Ammon's horn (tissue), 1 donor: Measurements from ENCODE around the gene GCC1.
A peak's percentile ranks its signal among the peaks of the same experiment; 100 is the strongest.

Experiments
- DNase-seq: peaks from one replicate; pipeline ENCODE4 v3.0.0-alpha.2; 2016; ENCODE audit warnings: low spot score

The GCC1 gene, protein sequence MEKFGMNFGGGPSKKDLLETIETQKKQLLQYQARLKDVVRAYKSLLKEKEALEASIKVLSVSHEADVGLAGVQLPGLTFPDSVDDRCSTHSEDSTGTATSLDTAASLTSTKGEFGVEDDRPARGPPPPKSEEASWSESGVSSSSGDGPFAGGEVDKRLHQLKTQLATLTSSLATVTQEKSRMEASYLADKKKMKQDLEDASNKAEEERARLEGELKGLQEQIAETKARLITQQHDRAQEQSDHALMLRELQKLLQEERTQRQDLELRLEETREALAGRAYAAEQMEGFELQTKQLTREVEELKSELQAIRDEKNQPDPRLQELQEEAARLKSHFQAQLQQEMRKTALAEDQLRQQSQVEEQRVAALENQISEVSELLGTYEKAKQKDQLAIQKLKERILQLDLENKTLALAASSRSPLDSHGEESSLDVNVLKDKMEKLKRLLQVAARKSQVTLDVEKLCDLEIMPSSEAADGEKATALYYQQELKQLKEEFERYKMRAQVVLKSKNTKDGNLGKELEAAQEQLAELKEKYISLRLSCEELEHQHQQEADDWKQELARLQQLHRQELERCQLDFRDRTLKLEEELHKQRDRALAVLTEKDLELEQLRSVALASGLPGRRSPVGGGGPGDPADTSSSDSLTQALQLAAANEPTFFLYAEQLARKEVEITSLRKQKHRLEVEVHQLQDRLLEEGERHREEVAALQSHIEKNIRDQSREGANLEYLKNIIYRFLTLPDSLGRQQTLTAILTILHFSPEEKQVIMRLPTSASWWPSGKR

GRCh38 chr7:127585044-127585953 lies at the start of gene GCC1:
Gene GCC1 (minus strand): TSS chr7:127585596. CDS start chr7:127585182, 414 bp downstream.
- DNase-seq = peak; percentile 94

GRCh38 chr7:127632276-127632910 lies 47.0 kb upstream of the GCC1 start:
- DNase-seq = no peak

GRCh38 chr7:127629268-127629854 lies 44.0 kb upstream of the GCC1 start:
- DNase-seq = peak; percentile 10

GRCh38 chr7:127628445-127628844 lies 43.0 kb upstream of the GCC1 start:
- DNase-seq = no peak

GRCh38 chr7:127625331-127625730 lies 39.9 kb upstream of the GCC1 start:
- DNase-seq = no peak

- no peak for DNase-seq
Observed at GRCh38 chr7:127620406-127621233, 35.2 kb upstream of the GCC1 start.

GRCh38 chr7:127619681-127620405 lies 34.4 kb upstream of the GCC1 start:
- no peak for DNase-seq

GRCh38 chr7:127618775-127619174 lies 33.4 kb upstream of the GCC1 start:
- no peak for DNase-seq

DNA sequence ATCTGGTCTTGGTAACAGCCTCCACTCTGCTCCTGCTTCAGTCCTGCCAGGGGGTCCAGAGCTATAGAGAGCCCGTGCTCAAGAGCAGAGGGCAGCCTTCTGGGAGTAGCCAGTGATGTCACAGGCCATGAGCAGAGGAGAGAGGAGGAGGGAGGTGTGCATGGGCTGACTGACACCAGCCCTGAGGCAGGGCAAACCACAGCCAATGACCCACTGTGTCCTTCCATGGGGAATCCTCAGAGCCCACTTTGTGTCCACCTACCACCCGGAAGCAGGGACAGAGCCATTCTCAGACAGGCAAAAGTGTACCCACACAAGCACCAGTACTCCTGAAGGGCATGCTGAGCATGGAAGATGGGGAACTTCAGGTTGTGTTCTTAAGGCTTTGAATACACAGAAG lies 32.6 kb upstream of the GCC1 start, which contains the start of gene PAX4:
Gene PAX4, minus strand, starts transcription at position 101 of the 400 bp plus-strand sequence. CDS start 2,214 bp downstream, outside the sequence.
- DNase-seq = no peak

GRCh38 chr7:127616724-127617123 lies 31.3 kb upstream of the GCC1 start:
- DNase-seq = no peak

DNA sequence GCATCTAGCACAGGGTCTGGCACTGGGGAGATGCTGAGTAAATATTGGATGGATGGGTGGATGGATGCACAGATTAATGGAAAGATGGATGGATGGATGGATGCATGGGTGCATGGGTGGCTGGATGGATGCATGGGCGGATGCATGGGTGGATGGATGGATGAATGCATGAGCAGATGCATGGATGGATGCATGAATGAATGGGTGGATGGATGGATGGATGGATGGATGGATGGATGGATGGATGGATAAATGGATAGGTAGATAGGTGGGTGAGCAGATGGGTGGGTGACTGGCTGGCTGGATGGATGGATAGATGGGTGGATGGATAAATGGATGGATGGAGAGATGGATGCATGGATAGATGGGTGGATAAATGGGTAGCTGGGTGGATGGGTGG lies 26.9 kb upstream of the GCC1 start:
- DNase-seq = no peak

- no peak for DNase-seq
Observed at GRCh38 chr7:127609297-127609696, 23.9 kb upstream of the GCC1 start.

DNA sequence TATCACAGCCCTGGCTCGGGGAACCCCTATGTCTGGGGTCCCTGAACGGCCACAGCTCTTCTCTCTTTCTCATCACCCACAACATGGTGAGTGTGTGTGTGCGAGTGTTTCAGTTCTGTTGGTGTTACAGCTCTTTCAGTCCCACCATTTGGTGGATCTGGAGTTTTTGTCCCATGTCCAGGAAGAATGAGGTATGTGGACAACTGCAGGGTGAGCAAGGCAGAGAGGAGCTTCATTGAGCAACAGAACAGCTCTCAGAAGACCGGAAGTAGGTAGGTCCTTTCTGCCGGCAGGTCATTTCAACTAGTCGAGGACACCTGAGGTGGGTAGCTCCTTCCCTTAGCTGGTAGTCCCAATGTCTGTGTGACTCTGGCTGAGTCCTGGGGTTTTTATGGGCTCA lies 23.1 kb upstream of the GCC1 start:
- DNase-seq = no peak

DNA sequence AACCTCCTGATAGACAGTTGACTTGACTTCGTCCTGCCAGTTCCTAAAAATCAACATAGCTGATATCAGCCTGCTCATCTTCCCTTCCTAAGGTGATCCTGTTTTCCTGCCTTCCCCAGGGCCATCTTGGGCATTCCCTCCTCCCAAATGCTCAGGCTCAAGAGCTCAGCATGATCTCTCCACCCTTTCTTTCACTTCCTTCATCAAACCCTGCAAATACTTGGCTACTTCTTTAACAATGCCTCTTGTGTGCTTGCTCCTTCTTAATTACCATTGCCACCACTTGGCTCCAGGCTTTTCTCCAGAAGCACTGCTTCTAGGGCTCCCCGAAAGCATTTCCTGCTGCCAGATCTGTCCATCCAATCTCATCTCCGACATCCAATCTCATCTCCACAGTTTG lies 15.5 kb upstream of the GCC1 start:
- DNase-seq = no peak

DNA sequence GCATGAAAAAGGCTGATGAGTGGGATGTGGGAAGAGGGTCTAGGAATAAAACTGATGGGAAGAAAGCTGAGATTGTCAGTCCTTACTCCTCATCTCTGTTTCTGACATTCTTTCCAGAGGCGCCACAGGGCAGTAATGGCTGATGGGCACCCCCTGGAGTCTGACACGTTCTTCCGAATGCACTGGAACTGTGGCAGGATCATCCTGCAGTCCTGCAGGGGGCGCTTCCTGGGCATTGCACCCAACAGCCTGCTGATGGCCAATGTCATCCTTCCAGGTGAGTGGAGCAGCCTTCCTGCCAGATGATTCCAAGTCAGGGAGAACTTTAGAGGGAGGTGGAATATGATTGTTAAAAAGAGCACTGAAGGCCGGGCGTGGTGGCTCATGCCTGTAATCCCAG lies 12.9 kb upstream of the GCC1 start:
- no peak for DNase-seq

- no peak for DNase-seq
Observed at GRCh38 chr7:127595737-127596136, 10.3 kb upstream of the GCC1 start.

- peak; percentile 75 for DNase-seq
Observed at GRCh38 chr7:127594490-127594889, 9.1 kb upstream of the GCC1 start.

DNA sequence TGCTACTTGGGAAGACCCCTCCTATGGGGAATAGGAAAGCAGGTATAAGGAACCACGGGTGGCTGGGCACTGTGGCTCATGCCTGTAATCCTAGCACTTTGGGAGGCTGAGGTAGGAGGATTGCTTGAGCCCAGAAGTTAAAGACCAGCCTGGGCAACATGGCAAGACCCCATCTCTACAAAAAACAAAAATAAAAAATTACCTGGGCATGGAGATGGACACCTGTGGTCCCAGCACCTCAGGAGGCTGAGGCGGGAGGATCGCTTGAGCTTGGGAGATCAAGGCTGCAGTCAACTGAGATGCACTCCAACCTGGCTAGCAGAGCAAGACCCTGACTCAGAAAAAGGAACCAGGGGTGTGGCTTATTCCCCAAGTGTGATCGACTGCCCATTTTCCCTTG lies 7.2 kb upstream of the GCC1 start:
- no peak for DNase-seq

- no peak for DNase-seq
Observed at GRCh38 chr7:127591591-127591990, 6.2 kb upstream of the GCC1 start.

DNA sequence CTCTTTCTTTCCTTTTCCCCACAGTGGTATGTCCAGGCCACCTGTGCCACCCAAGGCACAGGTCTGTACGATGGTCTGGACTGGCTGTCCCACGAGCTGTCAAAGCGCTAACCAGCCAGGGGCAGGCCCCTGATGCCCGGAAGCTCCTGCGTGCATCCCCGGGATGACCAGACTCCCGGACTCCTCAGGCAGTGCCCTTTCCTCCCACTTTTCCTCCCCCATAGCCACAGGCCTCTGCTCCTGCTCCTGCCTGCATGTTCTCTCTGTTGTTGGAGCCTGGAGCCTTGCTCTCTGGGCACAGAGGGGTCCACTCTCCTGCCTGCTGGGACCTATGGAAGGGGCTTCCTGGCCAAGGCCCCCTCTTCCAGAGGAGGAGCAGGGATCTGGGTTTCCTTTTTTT lies 5.8 kb upstream of the GCC1 start:
- DNase-seq = no peak
